GM18870 (cell line): ENCODE measurements around the gene KDR.

ENCODE experiments used
- ATAC-seq: cut with Tn5 transposase; IDR thresholded peaks from one replicate; pipeline ENCODE4 v1.9.1; 2021; ENCODE audit warnings: moderate library complexity; ENCODE audit not compliant: unreplicated experiment

Gene KDR

DNA sequence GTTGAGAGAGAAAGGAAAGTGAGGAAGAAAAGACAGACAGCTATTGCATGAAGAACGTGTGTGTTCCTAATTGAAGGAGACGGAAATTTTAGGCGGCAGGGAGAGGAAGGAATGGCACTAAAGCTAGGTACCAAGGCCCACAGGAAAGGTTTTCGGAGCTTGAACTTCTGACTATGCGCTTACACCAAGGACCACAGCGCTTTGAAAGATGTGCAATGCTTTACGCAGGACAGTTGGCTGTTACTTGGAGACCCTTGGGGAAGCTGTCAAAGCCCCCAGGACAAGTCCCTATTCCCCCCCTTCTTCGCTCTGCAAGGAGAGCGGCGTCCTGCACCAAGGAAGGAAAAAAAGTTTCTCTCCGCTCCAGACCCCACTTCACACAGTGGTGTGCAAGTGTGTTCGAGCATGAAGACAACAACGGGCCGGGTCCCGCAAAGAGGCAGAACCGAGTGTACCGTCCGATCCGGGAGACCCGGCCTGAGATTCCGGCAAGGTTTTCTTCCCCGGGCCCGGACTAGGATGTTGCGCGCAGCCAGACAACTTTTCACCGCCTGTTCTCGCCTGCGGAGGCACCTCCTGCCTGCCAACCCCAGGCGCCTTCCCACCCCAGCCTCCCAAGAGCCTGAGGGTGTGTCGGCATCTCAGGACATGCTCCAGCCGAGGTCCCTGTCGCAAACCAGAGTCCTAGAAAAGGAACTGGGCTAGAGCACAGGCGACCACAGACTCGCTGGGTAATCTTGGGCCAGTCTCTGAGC, 896 bp downstream of the KDR start:
- ATAC-seq, result no peak

- no peak for ATAC-seq
Measured at GRCh38 chr4:55123791-55124190, 1.6 kb downstream of the KDR start.

DNA sequence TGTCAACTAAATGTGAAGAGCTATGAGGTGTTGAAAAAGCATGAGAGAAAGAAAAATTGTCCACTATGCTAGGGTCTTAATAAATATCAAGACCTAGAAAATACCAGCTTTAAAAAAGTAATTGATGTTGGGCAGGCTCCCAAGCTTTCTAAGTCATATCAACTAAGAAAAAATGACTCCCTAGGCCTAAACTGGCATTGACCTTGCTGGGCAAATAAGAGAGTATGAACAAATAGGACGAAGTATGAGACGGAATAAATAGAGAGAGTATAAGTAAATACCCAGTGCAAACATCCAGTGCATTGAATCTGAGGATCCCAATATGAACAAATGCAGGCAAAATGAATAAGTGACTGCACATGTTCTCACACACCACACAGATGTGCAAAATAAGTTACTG, 3.2 kb downstream of the KDR start:
- ATAC-seq, result no peak

DNA sequence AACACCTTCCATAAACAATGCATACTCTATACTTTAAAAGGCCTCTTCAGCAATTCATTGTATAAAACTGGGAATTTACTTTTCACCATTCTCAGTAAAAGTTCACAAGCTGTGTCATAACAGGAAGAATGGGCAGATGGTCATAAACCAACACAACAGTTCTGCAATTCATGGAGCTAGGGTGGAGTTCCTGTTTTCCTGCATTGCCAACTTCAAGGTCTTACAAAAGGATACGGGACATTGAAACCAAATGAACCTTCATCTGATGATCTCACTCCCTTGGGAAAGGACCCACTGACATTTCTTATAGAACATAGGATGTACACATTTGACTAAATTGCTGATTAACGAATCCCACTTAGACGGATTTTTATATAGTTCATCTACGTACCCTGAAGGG, 4.1 kb downstream of the KDR start:
- ATAC-seq, result no peak

GRCh38 chr4:55118397-55118796, 7.0 kb downstream of the KDR start:
- ATAC-seq, result no peak

DNA sequence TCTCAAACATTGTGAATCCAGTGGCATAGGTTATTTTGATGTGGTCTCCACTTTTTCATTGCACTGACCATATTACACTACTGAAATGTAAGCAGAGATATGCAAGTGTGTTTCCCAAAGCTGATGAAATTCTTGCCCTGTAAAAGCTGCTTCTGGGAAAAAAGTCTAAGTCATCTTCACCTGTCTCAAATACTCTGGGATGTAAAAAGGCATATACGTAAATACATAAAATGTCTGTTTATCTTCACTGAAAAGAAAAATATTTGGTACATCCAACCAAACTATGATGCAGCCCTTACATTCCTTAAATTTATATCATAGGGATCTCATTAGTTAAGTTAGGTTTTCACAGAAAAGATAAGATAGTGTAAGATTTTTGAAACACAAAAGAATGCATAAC, 7.9 kb downstream of the KDR start:
- no peak for ATAC-seq

DNA sequence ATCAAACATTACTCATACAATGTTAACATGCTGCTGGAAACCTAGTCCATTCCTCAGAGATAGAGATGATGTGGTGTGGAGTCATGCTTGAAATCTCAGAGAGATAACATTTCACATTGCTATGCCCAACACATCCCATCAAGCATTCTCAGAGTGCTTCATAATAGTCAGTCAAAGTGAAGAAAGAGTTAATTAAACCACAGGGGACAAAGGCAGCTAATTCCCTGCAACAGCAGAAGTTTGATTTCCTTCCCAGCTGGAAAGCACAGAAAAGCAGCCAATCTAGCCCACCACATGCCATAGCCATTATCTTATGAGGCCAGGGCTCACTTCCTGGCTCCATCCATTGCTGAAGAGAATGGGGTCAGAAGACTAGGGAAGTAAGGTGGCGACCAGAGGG, 8.9 kb downstream of the KDR start:
- ATAC-seq, result no peak

GRCh38 chr4:55111601-55112000, 13.8 kb downstream of the KDR start:
- no peak for ATAC-seq

GRCh38 chr4:55110131-55110530, 15.3 kb downstream of the KDR start:
- no peak for ATAC-seq

GRCh38 chr4:55107054-55107453, 18.3 kb downstream of the KDR start:
- ATAC-seq, result no peak

GRCh38 chr4:55103224-55103623, 22.2 kb downstream of the KDR start:
- ATAC-seq, result no peak

DNA sequence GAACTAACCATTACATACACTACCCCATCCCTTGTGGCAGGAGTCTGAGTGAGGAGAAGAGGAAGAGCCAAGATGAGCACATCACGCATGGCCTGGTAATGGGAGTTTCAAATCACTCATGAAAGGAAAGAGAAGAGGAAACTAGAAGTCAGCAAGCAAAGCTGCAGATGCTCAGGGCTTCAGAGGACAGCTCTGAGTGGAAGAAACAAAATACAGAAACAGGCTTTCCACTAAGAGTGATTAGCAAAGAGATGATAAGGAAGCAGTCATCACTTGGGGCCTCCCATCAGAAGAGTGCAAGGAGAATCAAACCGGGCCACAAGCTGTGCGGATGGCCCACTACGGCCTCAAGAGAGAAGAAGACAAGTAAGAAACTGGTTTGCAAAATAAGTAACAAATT, 25.6 kb downstream of the KDR start:
- no peak for ATAC-seq

DNA sequence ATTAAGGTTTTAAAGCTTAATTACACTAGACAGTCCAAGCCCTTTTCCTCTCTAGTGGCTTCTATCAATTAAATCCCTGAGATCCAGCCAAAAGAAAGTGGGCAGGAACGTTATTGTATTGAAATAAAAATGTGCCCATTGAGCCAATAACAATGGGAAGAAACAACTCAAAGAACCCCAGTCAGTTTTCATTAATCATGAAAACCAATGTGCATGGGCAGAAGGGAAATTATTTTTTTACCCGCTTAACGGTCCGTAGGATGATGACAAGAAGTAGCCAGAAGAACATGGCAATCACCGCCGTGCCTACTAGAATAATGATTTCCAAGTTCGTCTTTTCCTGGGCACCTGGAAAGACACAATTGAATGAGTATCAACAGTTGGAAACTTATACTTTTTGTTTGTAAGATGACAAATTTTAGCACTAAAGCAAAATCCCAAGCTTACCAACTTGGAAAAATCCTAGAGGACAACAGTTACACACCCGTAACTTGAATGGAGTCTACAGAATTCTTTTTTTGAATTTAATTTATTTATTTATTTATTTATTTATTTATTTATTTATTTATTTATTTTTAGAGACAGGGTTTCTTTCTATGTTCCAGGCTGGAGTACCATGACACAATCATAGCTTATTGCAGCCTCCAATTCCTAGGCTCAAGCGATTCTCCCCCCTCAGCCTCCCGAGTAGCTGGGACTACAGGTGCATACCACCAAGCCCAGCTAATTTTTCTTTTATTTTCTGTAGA, 26.8 kb downstream of the KDR start:
- ATAC-seq, result no peak

DNA sequence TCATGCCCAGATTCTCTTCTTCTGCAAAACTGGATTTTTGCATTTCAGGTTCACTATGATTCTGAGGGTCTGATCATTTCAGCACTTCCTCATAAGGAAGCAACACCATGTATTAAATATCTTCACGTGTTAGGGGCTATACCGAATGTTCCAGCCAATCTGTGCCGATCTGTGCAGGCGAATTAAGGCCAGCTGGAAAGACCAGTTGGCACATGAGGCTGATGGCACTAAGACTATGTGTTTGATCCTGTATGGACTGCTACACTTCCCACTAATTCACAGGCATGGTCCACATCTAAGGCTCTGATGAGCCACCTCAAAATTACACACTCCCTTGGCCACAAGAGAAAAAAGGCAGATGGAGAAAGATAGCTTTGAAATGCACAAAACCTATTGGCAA, 28.8 kb downstream of the KDR start:
- no peak for ATAC-seq

DNA sequence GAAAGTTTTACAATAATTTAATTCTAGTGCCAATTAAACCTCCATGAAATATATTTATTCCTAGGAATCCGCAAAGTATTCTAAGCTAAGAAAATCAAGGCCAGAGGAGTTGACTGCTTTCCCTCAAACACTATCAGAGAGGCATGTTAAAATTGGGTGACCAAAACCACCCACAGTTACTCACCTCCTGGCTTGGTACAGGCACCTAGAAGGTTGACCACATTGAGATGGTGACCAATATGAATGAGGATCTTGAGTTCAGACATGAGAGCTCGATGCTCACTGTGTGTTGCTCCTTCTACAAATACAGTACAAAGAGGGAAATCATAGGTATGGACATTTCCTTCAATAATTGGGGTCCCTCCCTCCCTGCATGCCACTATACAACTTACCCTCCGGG, 29.4 kb downstream of the KDR start:
- ATAC-seq, result no peak

DNA sequence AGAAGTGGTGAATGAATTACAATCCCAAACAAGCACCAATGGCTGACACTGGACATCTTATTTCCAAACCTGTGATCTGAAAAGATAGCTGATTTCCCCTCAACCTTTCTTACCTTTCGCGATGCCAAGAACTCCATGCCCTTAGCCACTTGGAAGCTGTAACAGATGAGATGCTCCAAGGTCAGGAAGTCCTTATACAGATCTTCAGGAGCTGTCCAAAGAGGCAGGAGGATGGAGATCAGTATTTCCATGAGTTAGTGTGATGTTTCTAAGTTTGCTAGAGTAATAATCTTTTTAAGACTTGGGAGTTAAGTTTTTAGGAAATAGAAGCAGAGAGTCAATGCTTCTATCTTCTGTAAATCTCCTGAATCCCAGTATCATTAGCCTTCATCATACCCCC, 32.9 kb downstream of the KDR start:
- ATAC-seq, result no peak

- no peak for ATAC-seq
Measured at GRCh38 chr4:55089916-55090315, 35.5 kb downstream of the KDR start.

- ATAC-seq, result no peak
Measured at GRCh38 chr4:55087913-55088260, 37.5 kb downstream of the KDR start.

DNA sequence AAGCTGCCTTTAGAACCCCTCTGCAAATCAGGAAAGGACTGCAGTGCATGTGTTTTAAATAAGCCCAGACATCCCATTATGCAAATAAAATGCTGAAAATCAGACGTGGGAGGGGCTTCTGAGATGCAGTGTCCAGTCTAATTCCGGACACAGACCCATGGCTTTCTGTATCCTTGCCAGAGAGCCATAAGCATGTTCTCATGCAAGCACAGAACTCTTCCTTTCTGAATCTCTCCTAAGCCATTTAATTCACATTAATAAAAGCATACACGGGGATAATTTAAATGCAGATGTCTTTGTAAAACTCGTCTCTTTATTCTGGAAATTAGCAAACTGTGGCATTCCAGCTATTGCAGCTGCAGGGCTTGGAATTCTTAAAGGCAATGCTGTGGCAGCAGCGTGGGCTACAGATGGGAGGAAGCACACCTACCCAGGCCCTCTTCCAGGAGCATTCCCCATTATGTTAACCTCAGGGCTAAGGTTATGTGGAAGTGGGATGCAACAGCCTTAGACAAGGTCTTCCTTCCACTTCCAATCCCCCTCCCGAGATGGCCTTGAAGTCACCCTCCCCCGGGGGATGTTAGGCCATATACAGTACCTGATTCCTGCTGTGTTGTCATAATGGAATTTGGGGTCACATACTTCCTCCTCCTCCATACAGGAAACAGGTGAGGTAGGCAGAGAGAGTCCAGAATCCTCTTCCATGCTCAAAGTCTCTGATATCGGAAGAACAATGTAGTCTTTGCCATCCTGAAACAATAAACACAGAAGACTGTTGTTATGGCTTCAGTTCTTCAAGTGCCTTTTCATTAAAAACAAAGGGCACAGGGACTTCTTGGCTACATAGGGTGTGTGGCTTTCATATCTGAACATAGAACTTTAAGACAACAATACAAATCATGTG, 38.1 kb downstream of the KDR start:
- no peak for ATAC-seq

DNA sequence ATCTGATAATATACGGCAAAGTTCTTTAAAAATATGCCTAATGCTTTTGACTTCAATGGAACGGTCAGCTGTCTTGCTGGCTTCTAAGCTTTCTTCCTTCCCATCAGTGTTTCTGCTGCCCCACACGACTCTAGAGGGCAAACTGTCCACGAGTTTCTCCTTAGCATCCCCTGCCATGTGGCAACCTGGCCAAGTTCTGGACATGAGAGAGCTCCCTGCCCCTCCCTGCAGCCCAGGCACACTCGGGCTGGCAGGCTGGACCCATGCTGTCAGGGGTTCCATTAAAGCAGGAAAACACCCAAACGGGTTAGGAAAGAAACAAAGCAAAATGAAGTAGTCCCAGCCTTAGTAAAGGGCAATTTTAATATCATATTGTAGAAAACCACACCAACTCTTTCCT, 38.8 kb downstream of the KDR start:
- no peak for ATAC-seq

GRCh38 chr4:55083735-55084134, 41.7 kb downstream of the KDR start:
- no peak for ATAC-seq

- no peak for ATAC-seq
Measured at GRCh38 chr4:55082756-55083155, 42.6 kb downstream of the KDR start.
